ENCODE results near the gene DDR2. TPM values are rescaled to one million over a fixed set of nuclear protein-coding genes. Genes with fewer than 3 reads are reported as not detected.

DDR2 gene
- total RNA-seq, 1 donor: 384 TPM

DNA sequence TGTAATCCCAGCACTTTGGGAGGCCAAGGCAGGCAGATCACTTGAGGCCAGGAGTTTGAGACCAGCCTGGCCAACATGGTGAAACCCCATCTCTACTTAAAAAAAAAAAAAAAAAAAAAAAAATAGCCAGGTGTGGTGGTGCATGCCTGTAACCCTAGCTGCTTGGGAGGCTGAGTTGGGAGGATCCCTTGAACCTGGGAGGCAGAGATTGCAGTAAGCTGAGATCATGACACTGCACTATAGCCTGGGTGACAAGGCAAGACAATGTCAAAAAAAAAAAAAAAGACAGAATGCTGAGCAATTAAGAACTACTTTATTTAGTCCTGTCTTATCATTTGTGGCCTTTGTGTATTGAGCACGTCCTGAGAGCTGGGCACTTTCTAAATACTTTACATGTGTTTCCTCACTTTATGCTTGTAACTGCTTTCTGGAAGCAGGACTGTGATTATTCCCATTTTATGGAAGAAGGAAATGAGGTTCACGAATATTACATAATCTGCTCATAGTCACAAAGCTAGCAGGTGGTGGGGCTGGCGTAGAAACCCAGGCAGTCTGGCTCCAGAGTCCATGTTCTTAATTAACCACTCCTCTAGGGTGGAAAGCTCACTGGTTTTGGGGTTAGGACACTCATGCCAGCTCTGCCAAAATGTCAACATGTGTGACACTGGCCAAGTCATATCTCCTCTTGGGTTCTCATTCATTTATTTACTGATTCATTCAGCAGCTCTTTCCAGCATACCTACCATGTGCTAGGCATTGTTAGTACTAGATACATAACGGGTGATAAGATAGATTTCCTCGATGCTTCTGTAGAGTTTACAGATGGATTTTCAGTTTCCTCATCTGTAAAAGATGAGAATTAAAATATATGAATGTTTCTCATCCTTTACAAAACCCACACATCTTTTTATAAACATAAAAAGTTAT, 57.7 kb downstream of the DDR2 start:
- no peaks in the 10 kb centered on the region for H3K27me3 ChIP-seq (ENCODE audit: insufficient read depth, low read length)
- peaks cover 41% of the 10 kb centered on the region for H3K4me1 ChIP-seq (ENCODE audit: insufficient read depth, low read length)
- no peak overlapping the region for H3K4me3 ChIP-seq (ENCODE audit: insufficient read depth, low read length)
- H4K20me1 ChIP-seq (ENCODE audit: insufficient read depth, low read length): peaks cover 22% of the 10 kb centered on the region
- H3K79me2 ChIP-seq (ENCODE audit: insufficient read depth, low read length): peaks cover 83% of the 10 kb centered on the region
- H3K27ac ChIP-seq (ENCODE audit: low read depth, low read length): peak overlapping the region; percentile 76
- peaks cover 5% of the 10 kb centered on the region for H3K36me3 ChIP-seq (ENCODE audit: insufficient read depth, low read length)
- H2AFZ ChIP-seq (ENCODE audit: low read length): no peak overlapping the region
- H3K9me3 ChIP-seq (ENCODE audit: low read depth, low read length): no peaks in the 10 kb centered on the region
- peak overlapping the region; percentile 32 for H3K4me2 ChIP-seq (ENCODE audit: insufficient read depth, low read length)
- TF ChIP-seq, protein P1, sequence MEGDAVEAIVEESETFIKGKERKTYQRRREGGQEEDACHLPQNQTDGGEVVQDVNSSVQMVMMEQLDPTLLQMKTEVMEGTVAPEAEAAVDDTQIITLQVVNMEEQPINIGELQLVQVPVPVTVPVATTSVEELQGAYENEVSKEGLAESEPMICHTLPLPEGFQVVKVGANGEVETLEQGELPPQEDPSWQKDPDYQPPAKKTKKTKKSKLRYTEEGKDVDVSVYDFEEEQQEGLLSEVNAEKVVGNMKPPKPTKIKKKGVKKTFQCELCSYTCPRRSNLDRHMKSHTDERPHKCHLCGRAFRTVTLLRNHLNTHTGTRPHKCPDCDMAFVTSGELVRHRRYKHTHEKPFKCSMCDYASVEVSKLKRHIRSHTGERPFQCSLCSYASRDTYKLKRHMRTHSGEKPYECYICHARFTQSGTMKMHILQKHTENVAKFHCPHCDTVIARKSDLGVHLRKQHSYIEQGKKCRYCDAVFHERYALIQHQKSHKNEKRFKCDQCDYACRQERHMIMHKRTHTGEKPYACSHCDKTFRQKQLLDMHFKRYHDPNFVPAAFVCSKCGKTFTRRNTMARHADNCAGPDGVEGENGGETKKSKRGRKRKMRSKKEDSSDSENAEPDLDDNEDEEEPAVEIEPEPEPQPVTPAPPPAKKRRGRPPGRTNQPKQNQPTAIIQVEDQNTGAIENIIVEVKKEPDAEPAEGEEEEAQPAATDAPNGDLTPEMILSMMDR (IDR thresholded peaks at IDR 0.05; ENCODE audit: extremely low read depth, low read depth, low read length): no peak
- DNase-seq (ENCODE audit: insufficient read length, low spot score, missing footprints): no peak

DNA sequence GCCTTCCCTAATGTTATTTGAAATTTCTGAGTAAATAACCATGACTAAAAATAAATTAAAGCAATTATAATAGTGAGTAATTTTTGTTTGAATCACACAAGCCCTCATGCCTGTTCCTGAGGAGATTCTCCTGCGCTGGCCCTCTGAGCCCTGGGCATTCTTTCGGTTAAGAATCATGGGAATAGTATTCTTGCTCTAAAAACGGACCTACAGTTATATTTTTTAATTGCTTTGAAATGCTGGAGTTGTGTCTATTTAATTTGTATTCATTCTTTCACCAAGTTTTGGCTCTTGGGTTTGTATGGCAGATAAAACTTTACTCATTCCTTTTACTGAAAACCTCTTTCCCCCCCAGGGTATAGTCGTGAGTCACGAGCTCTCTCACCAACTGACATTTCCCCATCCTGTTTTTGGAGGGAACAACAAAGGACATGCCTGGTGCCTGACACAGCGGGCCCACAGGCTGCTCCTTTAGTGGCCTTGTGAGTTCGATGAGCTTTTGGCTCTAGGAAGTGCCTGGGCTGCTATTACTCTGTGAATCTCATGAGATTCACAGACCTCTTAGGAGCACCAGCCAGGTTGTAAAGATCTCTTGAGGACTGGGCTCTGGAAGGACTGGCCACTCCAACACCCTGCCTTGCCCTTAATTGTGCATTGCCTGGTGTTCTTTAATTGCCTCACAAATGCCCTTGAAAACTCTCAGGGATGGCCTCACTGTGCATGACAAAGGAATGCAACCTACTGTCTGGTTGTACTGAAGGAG, 58.6 kb downstream of the DDR2 start:
- peaks cover 22% of the 10 kb centered on the region for H4K20me1 ChIP-seq (ENCODE audit: insufficient read depth, low read length)
- peaks cover 43% of the 10 kb centered on the region for H3K4me1 ChIP-seq (ENCODE audit: insufficient read depth, low read length)
- no peak overlapping the region for H3K4me3 ChIP-seq (ENCODE audit: insufficient read depth, low read length)
- no peak overlapping the region for H2AFZ ChIP-seq (ENCODE audit: low read length)
- peaks cover 83% of the 10 kb centered on the region for H3K79me2 ChIP-seq (ENCODE audit: insufficient read depth, low read length)
- H3K27me3 ChIP-seq (ENCODE audit: insufficient read depth, low read length): no peaks in the 10 kb centered on the region
- peak; percentile 83 for DNase-seq (ENCODE audit: insufficient read length, low spot score, missing footprints)
- peak overlapping the region; percentile 76 for H3K27ac ChIP-seq (ENCODE audit: low read depth, low read length)
- TF ChIP-seq, protein P1 (IDR thresholded peaks at IDR 0.05; ENCODE audit: extremely low read depth, low read depth, low read length): no peak
- peak overlapping the region; percentile 47 for H3K4me2 ChIP-seq (ENCODE audit: insufficient read depth, low read length)
- peaks cover 5% of the 10 kb centered on the region for H3K36me3 ChIP-seq (ENCODE audit: insufficient read depth, low read length)
- H3K9me3 ChIP-seq (ENCODE audit: low read depth, low read length): no peaks in the 10 kb centered on the region

GRCh38 chr1:162691999-162692575, 59.8 kb downstream of the DDR2 start:
- Histone ChIP-seq H3K36me3 (ENCODE audit: insufficient read depth, low read length) (peaks cover 5% of the 10 kb centered on the region), H3K9me3 (ENCODE audit: low read depth, low read length) (no peaks in the 10 kb centered on the region), H2AFZ (ENCODE audit: low read length) (no peak overlapping the region), H3K4me3 (ENCODE audit: insufficient read depth, low read length) (no peak overlapping the region), H3K4me1 (ENCODE audit: insufficient read depth, low read length) (peaks cover 54% of the 10 kb centered on the region), H4K20me1 (ENCODE audit: insufficient read depth, low read length) (peaks cover 22% of the 10 kb centered on the region), H3K27ac (ENCODE audit: low read depth, low read length) (peak overlapping the region; percentile 76), H3K79me2 (ENCODE audit: insufficient read depth, low read length) (peaks cover 84% of the 10 kb centered on the region), H3K4me2 (ENCODE audit: insufficient read depth, low read length) (peak overlapping the region; percentile 47), H3K27me3 (ENCODE audit: insufficient read depth, low read length) (no peaks in the 10 kb centered on the region)
- TF ChIP-seq, protein P1 (IDR thresholded peaks at IDR 0.05; ENCODE audit: extremely low read depth, low read depth, low read length): no peak
- DNase-seq (ENCODE audit: insufficient read length, low spot score, missing footprints): no peak
